ENCODE results near the gene ST6GALNAC5.

The ST6GALNAC5 gene

GRCh38 chr1:77076759-77077158 is 209.5 kb downstream of the ST6GALNAC5 start:
- no peak for TF ChIP-seq TAF1 (IDR thresholded peaks at IDR 0.05; ENCODE audit: low read depth, low read length)
- TF ChIP-seq POLR2AphosphoS5 (IDR thresholded peaks at IDR 0.05; ENCODE audit: low read depth, low read length): no peak
- TF ChIP-seq POLR2A (IDR thresholded peaks at IDR 0.05; ENCODE audit: low read depth, low read length): no peak
- TF ChIP-seq POU2F2 (IDR thresholded peaks at IDR 0.05; ENCODE audit: low read depth, low read length): no peak
- TF ChIP-seq SPI1 (IDR thresholded peaks at IDR 0.05; ENCODE audit: low read depth, low read length): no peak
- no peak for TF ChIP-seq PAX5 (IDR thresholded peaks at IDR 0.05; ENCODE audit: insufficient read depth, low read length, severe bottlenecking)
- no peak for FAIRE-seq
- no peak for DNase-seq (ENCODE audit: insufficient read length, low spot score)

DNA sequence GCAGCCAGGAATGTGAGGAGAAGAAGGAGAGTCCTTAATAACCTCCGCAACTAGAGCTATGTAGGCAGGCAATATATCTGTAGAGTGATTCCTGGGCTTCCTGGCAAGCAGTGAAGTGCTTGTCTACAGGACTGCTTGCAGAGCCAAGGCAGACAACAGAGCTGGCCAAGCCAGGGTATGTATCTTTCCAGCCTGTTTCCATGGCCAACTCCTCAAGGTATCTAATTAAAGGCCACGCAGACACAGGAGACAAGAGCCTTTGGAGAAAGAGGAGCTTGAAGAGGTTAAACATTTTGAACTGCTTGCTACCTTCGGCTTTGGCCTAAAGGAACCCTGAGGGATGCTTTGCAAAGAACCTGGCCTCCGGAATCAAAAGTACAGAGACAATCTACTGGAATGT is 214.6 kb downstream of the ST6GALNAC5 start:
- DNase-seq (ENCODE audit: insufficient read length, low spot score) (no peak), FAIRE-seq (no peak)
- no peak for TF ChIP-seq TAF1 (IDR thresholded peaks at IDR 0.05; ENCODE audit: low read depth, low read length)
- TF ChIP-seq PAX5 (IDR thresholded peaks at IDR 0.05; ENCODE audit: insufficient read depth, low read length, severe bottlenecking): no peak
- no peak for TF ChIP-seq SPI1 (IDR thresholded peaks at IDR 0.05; ENCODE audit: low read depth, low read length)
- TF ChIP-seq POLR2AphosphoS5 (IDR thresholded peaks at IDR 0.05; ENCODE audit: low read depth, low read length): no peak
- no peak for TF ChIP-seq POLR2A (IDR thresholded peaks at IDR 0.05; ENCODE audit: low read depth, low read length)
- TF ChIP-seq POU2F2 (IDR thresholded peaks at IDR 0.05; ENCODE audit: low read depth, low read length): no peak

- DNase-seq (ENCODE audit: insufficient read length, low spot score) (no peak), FAIRE-seq (no peak)
- TF ChIP-seq POLR2AphosphoS5 (IDR thresholded peaks at IDR 0.05; ENCODE audit: low read depth, low read length) (no peak), SPI1 (IDR thresholded peaks at IDR 0.05; ENCODE audit: low read depth, low read length) (no peak), POLR2A (IDR thresholded peaks at IDR 0.05; ENCODE audit: low read depth, low read length) (no peak), POU2F2 (IDR thresholded peaks at IDR 0.05; ENCODE audit: low read depth, low read length) (no peak), PAX5 (IDR thresholded peaks at IDR 0.05; ENCODE audit: insufficient read depth, low read length, severe bottlenecking) (no peak), TAF1 (IDR thresholded peaks at IDR 0.05; ENCODE audit: low read depth, low read length) (no peak)
Observed at GRCh38 chr1:77084457-77084856, 217.2 kb downstream of the ST6GALNAC5 start.

- TF ChIP-seq PAX5 (IDR thresholded peaks at IDR 0.05; ENCODE audit: insufficient read depth, low read length, severe bottlenecking) (no peak), POLR2AphosphoS5 (IDR thresholded peaks at IDR 0.05; ENCODE audit: low read depth, low read length) (no peak), TAF1 (IDR thresholded peaks at IDR 0.05; ENCODE audit: low read depth, low read length) (no peak), POLR2A (IDR thresholded peaks at IDR 0.05; ENCODE audit: low read depth, low read length) (no peak), SPI1 (IDR thresholded peaks at IDR 0.05; ENCODE audit: low read depth, low read length) (no peak), POU2F2 (IDR thresholded peaks at IDR 0.05; ENCODE audit: low read depth, low read length) (no peak)
- FAIRE-seq (no peak), DNase-seq (ENCODE audit: insufficient read length, low spot score) (no peak)
Observed at GRCh38 chr1:77085109-77085508, 217.8 kb downstream of the ST6GALNAC5 start.

DNA sequence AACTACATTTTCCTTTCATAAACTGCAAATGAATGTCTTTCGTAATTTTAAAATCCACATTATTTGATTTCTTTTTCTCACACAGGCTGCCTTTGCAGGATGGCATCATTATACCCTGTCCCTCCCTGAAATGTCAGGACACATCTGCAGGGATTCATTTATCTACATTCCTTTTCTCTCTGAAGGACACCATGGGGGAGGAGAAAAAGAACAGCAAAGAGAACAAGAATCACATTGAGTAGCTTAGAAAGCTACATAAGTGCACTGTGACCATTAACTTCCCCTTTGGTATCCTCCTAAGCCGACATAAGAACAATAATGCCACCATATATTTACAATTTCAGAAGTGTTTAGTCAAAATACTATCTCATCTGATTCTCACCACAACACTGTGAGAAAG is 222.5 kb downstream of the ST6GALNAC5 start:
- TF ChIP-seq SPI1 (IDR thresholded peaks at IDR 0.05; ENCODE audit: low read depth, low read length) (no peak), POU2F2 (IDR thresholded peaks at IDR 0.05; ENCODE audit: low read depth, low read length) (no peak), POLR2AphosphoS5 (IDR thresholded peaks at IDR 0.05; ENCODE audit: low read depth, low read length) (no peak), PAX5 (IDR thresholded peaks at IDR 0.05; ENCODE audit: insufficient read depth, low read length, severe bottlenecking) (no peak), POLR2A (IDR thresholded peaks at IDR 0.05; ENCODE audit: low read depth, low read length) (no peak), TAF1 (IDR thresholded peaks at IDR 0.05; ENCODE audit: low read depth, low read length) (no peak)
- FAIRE-seq (no peak), DNase-seq (ENCODE audit: insufficient read length, low spot score) (no peak)

DNA sequence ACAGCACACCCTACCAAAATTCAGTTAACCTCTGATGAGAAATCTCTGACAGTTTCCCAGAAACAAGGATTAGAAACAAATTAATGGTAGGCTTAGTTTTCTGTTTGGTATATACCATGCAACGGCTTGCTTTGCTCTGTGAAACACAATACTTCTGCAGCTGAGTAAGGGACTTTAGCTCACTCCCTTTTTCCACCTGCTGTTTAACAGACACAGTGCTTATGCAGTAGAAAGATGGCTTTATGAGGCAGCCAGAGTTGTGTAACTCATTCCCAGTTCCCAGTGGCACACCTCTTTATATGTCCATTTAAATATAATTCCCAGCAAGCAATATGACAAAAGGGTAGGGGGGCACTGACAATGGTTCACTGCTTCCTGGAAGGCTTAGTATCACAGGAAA is 228.0 kb downstream of the ST6GALNAC5 start:
- FAIRE-seq (no peak), DNase-seq (ENCODE audit: insufficient read length, low spot score) (no peak)
- no peak for TF ChIP-seq TAF1 (IDR thresholded peaks at IDR 0.05; ENCODE audit: low read depth, low read length)

DNA sequence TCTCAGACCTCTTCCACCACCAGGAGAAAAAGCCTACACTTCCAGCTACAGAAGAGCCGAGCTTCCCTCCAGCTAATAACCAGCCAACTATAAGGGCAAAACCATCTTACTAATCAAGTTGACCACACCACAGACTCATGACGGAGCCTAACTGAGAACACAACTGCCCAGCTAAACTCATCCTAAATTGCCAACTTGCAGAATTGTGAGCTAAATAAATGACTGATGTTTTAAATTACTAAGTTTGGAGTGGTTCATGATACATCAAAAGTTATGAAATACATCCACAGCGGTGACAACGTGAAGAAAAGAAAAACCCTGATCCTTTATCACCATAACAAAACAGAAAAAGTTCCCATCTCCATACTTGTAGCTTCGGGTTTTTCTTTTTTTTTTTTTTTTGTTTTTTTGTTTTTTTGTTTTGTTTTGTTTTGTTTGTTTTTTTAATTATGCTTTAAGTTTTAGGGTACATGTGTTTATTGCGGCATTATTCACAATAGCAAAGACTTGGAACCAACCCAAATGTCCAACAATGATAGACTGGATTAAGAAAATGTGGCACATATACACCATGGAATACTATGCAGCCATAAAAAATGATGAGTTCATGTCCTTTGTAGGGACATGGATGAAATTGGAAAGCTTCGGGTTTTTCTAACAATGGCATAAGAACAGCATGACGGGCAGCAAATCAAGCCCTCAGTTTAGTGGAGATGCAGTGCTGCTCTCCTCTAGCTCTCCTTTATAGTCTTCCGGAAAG is 229.4 kb downstream of the ST6GALNAC5 start:
- DNase-seq (ENCODE audit: insufficient read length, low spot score) (no peak), FAIRE-seq (no peak)
- no peak for TF ChIP-seq POU2F2 (IDR thresholded peaks at IDR 0.05; ENCODE audit: low read depth, low read length)
- TF ChIP-seq POLR2A (IDR thresholded peaks at IDR 0.05; ENCODE audit: low read depth, low read length): no peak

DNA sequence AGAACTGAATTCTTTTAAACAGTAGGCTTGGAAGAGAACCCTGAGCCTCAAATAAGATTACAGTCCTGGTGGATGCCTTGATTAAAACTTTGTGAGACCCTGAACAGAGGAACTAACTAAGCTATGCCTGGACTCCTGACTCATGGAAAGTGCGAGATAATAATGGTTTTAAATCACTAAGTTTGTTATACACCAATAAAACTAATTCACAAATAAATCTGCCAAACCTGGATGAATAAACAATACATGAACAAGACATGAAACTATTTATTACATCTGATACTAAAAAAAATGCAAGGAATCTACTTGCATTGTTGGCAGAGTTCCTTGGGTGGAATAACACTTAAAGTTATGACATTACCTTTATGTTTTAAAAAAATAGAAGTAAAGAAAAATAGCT is 233.6 kb downstream of the ST6GALNAC5 start:
- no peak for DNase-seq (ENCODE audit: insufficient read length, low spot score)
- TF ChIP-seq TAF1 (IDR thresholded peaks at IDR 0.05; ENCODE audit: low read depth, low read length) (no peak), PAX5 (IDR thresholded peaks at IDR 0.05; ENCODE audit: insufficient read depth, low read length, severe bottlenecking) (no peak), POU2F2 (IDR thresholded peaks at IDR 0.05; ENCODE audit: low read depth, low read length) (no peak), POLR2AphosphoS5 (IDR thresholded peaks at IDR 0.05; ENCODE audit: low read depth, low read length) (no peak), POLR2A (IDR thresholded peaks at IDR 0.05; ENCODE audit: low read depth, low read length) (no peak), SPI1 (IDR thresholded peaks at IDR 0.05; ENCODE audit: low read depth, low read length) (no peak)
- no peak for FAIRE-seq

DNA sequence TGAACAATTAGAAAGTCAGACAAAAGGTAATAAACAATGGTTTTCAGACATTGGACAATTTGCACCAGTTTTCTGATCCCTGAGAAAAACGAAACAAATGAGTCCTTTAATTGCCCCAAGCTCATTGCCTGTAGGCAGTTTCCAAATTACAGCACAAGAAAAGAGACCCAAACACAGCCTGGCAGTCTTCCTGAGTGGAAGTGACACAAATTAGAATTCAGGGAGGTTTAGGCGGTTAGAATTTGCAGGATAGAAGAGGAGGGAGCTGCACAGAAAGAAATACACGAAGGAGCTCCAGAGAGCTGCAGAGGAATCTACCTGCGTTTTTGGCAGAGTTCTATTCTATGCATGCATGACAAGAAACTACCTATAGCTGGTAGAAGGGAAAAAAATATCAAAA is 236.2 kb downstream of the ST6GALNAC5 start:
- DNase-seq (ENCODE audit: insufficient read length, low spot score) (no peak), FAIRE-seq (no peak)
- TF ChIP-seq POU2F2 (IDR thresholded peaks at IDR 0.05; ENCODE audit: low read depth, low read length) (no peak), PAX5 (IDR thresholded peaks at IDR 0.05; ENCODE audit: insufficient read depth, low read length, severe bottlenecking) (no peak)

DNA sequence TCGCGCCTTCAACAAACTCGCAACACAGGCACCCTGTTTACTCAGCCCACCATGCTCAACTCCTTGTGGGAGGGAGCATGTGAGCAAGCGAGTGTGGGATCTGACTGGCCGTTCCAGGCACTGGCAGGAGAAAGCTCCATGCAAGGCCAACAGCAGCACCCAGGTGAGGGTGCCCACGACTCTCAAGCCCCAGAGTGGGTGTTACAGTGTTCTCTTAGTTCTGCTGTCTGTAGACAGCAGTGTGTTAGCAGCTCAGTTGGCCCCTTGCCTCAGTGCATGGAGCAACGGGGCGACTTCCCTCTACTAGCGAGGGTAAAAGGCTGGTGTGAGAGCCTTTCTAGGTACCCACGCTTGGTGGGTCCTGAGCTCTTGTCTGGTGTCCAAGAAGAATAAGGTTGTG is 237.4 kb downstream of the ST6GALNAC5 start:
- no peak for FAIRE-seq

More for the DNA sequence above, 237.4 kb downstream of the ST6GALNAC5 start:
- TF ChIP-seq POLR2A (IDR thresholded peaks at IDR 0.05; ENCODE audit: low read depth, low read length): no peak
- no peak for TF ChIP-seq POU2F2 (IDR thresholded peaks at IDR 0.05; ENCODE audit: low read depth, low read length)
- TF ChIP-seq TAF1 (IDR thresholded peaks at IDR 0.05; ENCODE audit: low read depth, low read length): no peak
- TF ChIP-seq PAX5 (IDR thresholded peaks at IDR 0.05; ENCODE audit: insufficient read depth, low read length, severe bottlenecking): no peak
- TF ChIP-seq SPI1 (IDR thresholded peaks at IDR 0.05; ENCODE audit: low read depth, low read length): no peak
- no peak for TF ChIP-seq POLR2AphosphoS5 (IDR thresholded peaks at IDR 0.05; ENCODE audit: low read depth, low read length)
- DNase-seq (ENCODE audit: insufficient read length, low spot score): no peak
